Activated CD4-positive, alpha-beta T cell treated with anti-CD3 and anti-CD28 coated beads, Interleukin-2, amount 10 ng/mL, durations not matched to agents 24 days and 14 days (primary cell): ENCODE measurements around the gene CEP19. TPM values are rescaled to one million over a fixed set of nuclear protein-coding genes. Genes with fewer than 3 reads are reported as not detected.
"Not testable (repeated sequence)": the region's sequence is repeated elsewhere in the genome, so short reads cannot be mapped to it uniquely, and the experiment has no call there.

Experiments used
- DNase-seq: peaks from one replicate; pipeline ENCODE4 v3.0.0; 2022
- H3K27ac Mint-ChIP-seq: one replicate; pipeline ENCODE4 v1.8.0; 2022; ENCODE audit warnings: mild to moderate bottlenecking, mixed read lengths
- H3K27me3 Mint-ChIP-seq: one replicate; pipeline ENCODE4 v1.8.0; 2022; ENCODE audit warnings: mixed read lengths
- H3K36me3 Mint-ChIP-seq: one replicate; pipeline ENCODE4 v1.8.0; 2022; ENCODE audit warnings: low read depth, mild to moderate bottlenecking, mixed read lengths
- H3K4me1 Mint-ChIP-seq: one replicate; pipeline ENCODE4 v1.8.0; 2021; ENCODE audit warnings: mixed read lengths
- H3K4me3 Mint-ChIP-seq: one replicate; pipeline ENCODE4 v1.8.0; 2022; ENCODE audit warnings: mild to moderate bottlenecking, moderate library complexity, mixed read lengths
- H3K9me3 Mint-ChIP-seq: one replicate; pipeline ENCODE4 v1.8.0; 2021; ENCODE audit warnings: mixed read lengths
- intact Hi-C: fragments of 100-400 bp; cut with micrococcal nuclease; formaldehyde crosslinking; loops from one replicate; pipeline ENCODE4 v1.15.1; 2023
- total RNA-seq: library from RNA; stranded (reverse); gene quantifications from 2 replicates; pipeline ENCODE4 v1.2.3, GENCODE V29; 2022

The CEP19 gene
- total RNA-seq, 1 donor from 2014 or later: 3.9 TPM

DNA sequence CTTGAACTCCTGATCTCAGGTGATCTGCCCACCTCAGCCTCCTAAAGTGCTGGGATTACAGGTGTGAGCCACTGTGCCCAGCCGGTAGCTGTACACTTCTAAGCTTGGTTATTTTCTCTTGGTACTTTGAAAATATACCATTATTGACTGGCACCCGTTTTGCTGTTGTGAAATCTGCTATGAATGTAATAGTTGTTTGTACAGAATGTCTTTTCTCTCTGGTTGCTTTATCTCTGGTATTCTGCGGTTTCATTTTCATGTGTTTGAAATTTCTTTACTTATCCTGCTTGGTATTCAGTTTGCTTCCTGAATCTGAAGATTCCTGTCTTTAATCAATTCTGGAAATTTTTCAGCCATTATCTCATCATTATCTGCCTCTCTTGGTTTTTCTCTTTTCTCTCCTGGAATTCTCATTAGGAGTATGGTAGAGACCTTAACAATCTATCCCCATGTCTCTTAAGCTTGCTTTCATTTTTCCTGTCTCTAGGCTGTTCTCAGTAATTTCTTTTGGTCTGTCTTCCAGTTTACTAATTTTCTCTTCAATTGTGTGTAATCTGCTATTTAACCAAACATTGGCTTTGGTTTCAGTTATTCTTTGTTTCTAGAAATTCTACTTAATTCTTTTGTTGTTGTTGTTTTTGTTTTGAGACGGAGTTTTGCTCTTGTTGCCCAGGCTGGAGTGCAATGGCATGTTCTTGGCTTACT is 24.8 kb upstream of the CEP19 start:
- Mint-ChIP-seq H3K4me1 (peaks cover 15% of the 10 kb centered on the region), H3K36me3 (peaks cover 41% of the 10 kb centered on the region), H3K27me3 (no peaks in the 10 kb centered on the region), H3K9me3 (no peaks in the 10 kb centered on the region), H3K27ac (peak overlapping the region; percentile 6), H3K4me3 (no peak overlapping the region)
- DNase-seq: peak; percentile 45
- intact Hi-C loops: no loop called here

DNA sequence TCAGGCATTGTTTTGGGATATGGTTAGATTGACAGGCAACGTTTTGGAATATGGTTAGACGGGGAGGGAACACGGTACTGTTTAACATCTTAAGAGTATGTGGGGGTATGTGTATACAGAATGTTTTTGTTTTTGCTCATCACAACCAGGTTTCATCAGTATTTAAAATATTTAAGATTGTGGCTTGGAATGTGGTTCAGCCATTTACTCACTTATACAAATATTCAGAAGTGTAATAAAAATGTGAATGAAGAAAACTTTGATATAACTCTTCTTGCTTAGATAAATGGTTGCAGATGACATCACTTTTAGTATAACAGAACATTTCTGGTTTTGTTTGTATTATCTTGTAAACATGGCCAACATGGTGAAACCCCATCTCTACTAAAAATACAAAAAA is 23.7 kb upstream of the CEP19 start:
- H3K4me3 Mint-ChIP-seq: no peak overlapping the region
- H3K27ac Mint-ChIP-seq: no peak overlapping the region
- peaks cover 7% of the 10 kb centered on the region for H3K4me1 Mint-ChIP-seq
- DNase-seq: no peak
- H3K36me3 Mint-ChIP-seq: peaks cover 44% of the 10 kb centered on the region
- no peaks in the 10 kb centered on the region for H3K27me3 Mint-ChIP-seq
- intact Hi-C loops: no loop called here
- H3K9me3 Mint-ChIP-seq: no peaks in the 10 kb centered on the region

DNA sequence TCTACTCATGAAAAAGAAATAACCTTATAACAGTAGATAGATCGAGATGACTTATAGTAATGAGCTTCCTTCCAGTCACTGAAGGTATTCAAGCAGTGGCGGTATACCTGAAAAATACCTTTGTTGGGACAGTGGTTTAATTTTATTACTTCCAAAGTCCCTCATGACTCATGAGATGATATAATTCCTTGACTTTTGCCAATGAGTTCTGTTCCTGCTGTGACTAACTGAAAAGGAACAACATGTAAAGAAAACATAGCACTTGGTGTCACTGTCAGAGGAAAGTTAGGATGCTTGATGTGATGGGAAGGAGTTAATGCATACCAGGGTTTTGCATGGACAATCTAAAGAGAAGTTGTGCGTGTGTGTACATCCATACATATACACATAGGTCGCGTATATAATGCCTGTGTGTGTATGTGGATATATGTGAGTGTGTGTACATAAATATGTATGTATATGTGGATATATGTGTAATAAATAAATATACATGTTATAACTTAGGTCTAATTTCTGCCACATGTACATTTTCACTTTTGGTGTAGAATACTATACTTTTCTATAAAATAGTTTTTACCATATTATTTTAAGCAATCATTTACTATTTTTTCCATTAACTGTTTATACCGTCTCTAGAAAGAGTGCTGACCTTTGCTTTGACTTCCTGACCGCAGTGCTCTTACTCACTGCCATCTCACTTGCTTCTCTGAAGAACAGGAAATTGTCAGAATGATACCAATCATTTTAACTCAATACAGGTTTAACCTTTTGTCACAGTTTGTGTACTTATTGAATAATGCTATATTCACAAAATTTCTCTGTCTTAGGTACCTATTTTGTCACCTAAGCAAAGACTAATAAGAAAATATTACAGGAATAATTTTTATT is 15.0 kb upstream of the CEP19 start:
- Mint-ChIP-seq H3K4me3 (peak overlapping the region; percentile 39), H3K27ac (peak overlapping the region; percentile 79), H3K36me3 (peaks cover 56% of the 10 kb centered on the region), H3K27me3 (no peaks in the 10 kb centered on the region), H3K4me1 (peaks cover 25% of the 10 kb centered on the region), H3K9me3 (no peaks in the 10 kb centered on the region)
- intact Hi-C loops: loop anchor here (1.0 to 10.0 kb wide), 3 partner anchors 13 to 452 kb away; no protein-coding TSS in a partner anchor
- DNase-seq: peak; percentile 67

DNA sequence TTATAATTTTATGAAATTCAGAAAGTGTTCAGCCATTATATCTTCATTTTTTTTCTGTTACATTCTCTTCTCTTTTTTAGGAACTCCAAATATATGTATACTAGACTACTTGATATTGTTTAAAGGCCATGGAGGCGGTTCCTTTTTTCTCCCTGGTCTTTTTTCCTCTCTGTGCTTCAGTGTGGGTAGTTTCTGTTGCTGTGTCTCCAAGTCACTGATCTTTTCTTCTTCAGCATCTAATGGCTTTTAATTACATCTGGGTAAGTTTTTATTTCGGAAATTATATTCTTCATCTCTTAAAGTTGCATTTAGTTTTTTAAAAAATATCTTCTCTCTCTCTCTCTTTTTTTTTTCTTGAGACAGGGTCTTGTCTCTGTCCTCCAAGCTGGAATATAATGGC is 9.0 kb upstream of the CEP19 start:
- intact Hi-C loops: loop anchor here (10.0 kb wide), 1 partner anchor 446 kb away; no protein-coding TSS in a partner anchor
- H3K36me3 Mint-ChIP-seq: peaks cover 62% of the 10 kb centered on the region

DNA sequence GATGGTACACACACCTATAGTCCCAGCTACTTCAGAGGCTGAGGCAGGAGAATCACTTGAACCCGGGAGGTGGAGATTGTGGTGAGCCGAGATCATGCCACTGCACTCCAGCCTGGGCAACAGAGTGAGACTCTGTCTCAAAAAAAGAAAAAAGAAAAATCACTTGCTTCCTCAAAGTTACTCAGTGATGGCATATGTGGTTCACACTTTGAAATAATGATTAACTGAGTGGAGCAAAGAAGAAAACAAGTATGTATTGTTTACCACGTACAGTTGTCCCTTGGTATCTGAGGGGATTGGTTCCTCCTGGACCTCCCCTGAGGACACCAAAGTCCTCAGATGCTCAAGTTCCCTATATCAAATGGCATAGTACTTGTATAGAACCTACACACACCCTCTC is 5.1 kb upstream of the CEP19 start:
- H3K27me3 Mint-ChIP-seq, intact Hi-C loops, H3K27ac Mint-ChIP-seq, H3K9me3 Mint-ChIP-seq, DNase-seq, H3K4me3 Mint-ChIP-seq: not testable (repeated sequence)
- Mint-ChIP-seq H3K4me1 (peaks cover 25% of the 10 kb centered on the region), H3K36me3 (peaks cover 43% of the 10 kb centered on the region)

More for the DNA sequence above, 9.0 kb upstream of the CEP19 start:
- H3K9me3 Mint-ChIP-seq: peaks cover 6% of the 10 kb centered on the region
- H3K27ac Mint-ChIP-seq: no peak overlapping the region
- no peak for DNase-seq
- H3K27me3 Mint-ChIP-seq: no peaks in the 10 kb centered on the region
- no peak overlapping the region for H3K4me3 Mint-ChIP-seq
- H3K4me1 Mint-ChIP-seq: peaks cover 18% of the 10 kb centered on the region

DNA sequence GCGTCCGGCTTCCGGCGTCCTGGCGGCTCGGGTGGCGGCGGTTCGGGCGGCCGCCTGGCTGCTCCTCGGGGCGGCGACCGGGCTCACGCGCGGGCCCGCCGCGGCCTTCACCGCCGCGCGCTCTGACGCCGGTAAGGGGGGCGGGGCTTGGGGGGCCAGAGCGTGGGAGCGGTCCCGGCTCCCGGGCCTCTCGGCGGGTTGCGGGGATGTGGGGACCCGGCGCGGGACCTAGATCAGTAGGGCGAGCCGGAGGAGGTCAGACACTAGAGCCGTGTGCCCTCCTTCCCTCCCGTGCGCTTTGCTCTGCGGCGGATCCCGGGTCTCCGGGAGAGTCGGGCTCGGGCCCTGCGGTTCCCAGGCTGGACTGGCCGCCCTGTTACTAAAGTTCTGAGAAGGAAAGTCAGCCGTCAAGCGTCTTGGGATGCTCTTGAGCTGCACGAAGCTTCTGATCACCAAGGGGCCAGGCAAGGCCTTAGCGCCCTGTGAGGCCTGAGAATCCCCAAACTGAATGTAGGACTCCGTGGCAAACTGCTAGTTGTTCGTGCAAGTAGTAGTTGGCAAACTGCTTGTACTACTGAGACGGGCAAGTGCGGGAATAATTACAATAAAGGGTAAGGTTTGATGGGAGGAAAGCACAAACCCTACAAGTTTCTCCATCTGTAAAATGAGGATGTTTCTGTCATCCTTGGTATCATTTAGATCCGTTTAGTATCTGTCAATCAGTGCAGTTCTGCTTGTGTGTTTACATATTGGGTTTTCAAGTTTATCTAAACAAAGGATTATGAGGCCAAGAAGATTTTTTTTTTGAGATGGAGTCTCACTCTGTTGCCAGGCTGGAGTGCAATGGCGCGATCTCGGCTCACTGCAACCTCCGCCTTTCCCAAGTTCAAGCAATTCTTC is 714 bp upstream of the CEP19 start:
- Mint-ChIP-seq H3K4me1 (peaks cover 37% of the 10 kb centered on the region), H3K36me3 (peaks cover 11% of the 10 kb centered on the region), H3K27ac (peak overlapping the region; percentile 88), H3K9me3 (no peaks in the 10 kb centered on the region), H3K27me3 (no peaks in the 10 kb centered on the region), H3K4me3 (peak overlapping the region; percentile 88)
- intact Hi-C loops: loop anchor here (1.0 to 5.0 kb wide), 7 partner anchors 27 to 257 kb away; partner anchors contain the start of genes NCBP2, PAK2 and RNF168
- no peak for DNase-seq

DNA sequence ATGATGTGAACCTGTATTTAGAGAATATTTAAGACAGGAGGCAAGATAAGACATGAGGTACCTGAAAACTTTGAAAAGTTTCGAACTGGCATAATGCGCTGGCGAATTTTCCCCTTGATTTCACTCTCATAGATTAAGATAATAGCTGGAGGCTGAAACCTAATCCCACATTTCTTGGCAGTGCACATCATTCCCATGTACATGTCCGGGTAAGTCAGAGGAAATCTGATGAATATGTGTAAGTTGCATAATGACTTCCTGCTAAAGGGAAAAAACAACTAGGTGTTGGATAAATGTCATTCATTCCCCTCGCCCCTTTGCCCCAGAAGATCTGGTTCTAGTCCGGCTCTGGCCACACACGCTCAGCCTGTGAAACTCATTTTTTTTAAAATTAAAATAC is 3.6 kb downstream of the CEP19 start:
- Mint-ChIP-seq H3K9me3 (no peaks in the 10 kb centered on the region), H3K36me3 (peaks cover 5% of the 10 kb centered on the region), H3K27me3 (no peaks in the 10 kb centered on the region), H3K4me1 (peaks cover 20% of the 10 kb centered on the region), H3K27ac (no peak overlapping the region), H3K4me3 (no peak overlapping the region)
- intact Hi-C loops: no loop called here
- no peak for DNase-seq

DNA sequence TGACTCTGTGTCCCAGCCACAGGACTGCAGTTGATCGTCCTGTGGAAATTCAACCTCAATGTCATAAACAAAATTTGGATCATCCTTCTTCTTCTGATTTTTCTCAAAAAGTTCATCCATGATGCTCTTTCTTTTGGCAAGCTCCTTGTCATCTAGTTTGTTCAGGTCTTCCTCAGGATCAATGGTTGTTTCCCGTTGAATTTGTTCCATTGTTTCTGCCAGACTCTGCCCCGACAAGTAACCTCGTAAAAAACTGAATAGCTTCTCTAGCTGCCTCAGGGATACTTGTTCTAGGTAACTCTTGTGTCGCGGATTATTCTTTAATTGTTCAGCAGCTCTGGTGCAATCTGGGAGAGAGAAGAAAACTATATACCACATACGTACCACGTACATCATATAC is 4.5 kb downstream of the CEP19 start:
- Mint-ChIP-seq H3K9me3 (no peaks in the 10 kb centered on the region), H3K4me3 (no peak overlapping the region), H3K36me3 (no peaks in the 10 kb centered on the region), H3K27ac (no peak overlapping the region), H3K27me3 (peaks cover 2% of the 10 kb centered on the region), H3K4me1 (peaks cover 16% of the 10 kb centered on the region)
- intact Hi-C loops: no loop called here
- no peak for DNase-seq

DNA sequence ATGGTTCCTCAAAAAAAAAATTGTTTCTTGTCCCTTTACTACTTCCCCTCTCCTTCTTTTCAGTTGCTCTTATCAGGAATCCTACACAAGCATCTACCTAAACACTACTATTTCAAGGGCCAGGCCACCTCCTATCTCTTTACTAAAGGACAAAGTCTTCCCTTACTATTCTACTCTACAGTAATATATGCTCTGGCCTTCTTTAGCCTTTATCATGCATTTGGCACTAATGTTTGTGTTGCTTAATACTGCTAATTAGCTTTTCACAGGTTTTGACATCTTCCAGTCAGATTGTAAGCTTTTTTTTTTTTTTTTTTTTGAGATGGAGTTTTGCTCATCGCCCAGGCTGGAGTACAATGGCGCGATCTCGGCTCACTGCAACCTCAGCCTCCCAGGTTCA is 5.3 kb downstream of the CEP19 start:
- H3K9me3 Mint-ChIP-seq: no peaks in the 10 kb centered on the region
- H3K4me1 Mint-ChIP-seq: peaks cover 14% of the 10 kb centered on the region
- no peak overlapping the region for H3K4me3 Mint-ChIP-seq
- peaks cover 2% of the 10 kb centered on the region for H3K27me3 Mint-ChIP-seq
- no peak overlapping the region for H3K27ac Mint-ChIP-seq
- H3K36me3 Mint-ChIP-seq: no peaks in the 10 kb centered on the region
- no peak for DNase-seq
- intact Hi-C loops: no loop called here

DNA sequence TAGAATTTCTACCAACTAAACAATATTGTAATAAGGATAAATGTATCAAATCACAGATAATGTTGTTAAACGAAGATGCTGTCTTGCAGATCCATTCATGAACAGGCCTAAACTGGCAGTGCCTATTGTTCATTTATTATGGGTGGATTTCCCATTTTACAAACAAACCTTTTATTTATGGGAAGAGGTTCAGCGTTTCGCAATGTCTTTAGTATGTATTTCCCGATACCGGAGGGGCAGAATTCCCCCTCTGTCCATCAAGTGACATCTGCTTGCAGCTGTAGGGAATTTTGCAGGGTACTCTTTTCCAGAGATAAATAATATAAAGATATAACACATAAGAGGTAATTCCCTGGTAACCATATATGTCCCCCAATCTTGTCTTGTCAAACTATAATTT is 5.7 kb downstream of the CEP19 start:
- no peak overlapping the region for H3K27ac Mint-ChIP-seq
- peaks cover 2% of the 10 kb centered on the region for H3K27me3 Mint-ChIP-seq
- no peaks in the 10 kb centered on the region for H3K36me3 Mint-ChIP-seq
- H3K9me3 Mint-ChIP-seq: no peaks in the 10 kb centered on the region
- H3K4me1 Mint-ChIP-seq: peaks cover 10% of the 10 kb centered on the region
- intact Hi-C loops: no loop called here
- DNase-seq: no peak
- no peak overlapping the region for H3K4me3 Mint-ChIP-seq

DNA sequence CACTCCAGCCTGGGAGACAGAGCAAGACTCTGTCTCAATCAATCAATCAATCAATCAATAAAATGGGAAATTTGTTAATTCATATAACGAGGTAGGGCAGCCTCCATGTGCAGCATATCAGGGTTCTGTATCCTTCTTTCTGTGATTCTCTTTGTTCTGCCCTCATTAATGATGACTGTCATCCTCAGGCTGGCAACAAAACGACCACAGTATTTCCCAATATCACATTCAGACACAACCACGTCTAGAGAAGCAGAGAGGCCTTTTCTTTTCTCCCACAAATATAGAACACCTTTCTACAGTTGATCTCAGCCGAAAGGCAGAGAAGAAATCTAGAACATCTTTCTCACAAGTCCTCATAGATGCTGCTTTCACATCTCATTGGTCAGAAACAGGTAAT is 11.2 kb downstream of the CEP19 start:
- Mint-ChIP-seq H3K27ac (no peak overlapping the region), H3K27me3 (peaks cover 3% of the 10 kb centered on the region), H3K9me3 (no peaks in the 10 kb centered on the region), H3K4me1 (peaks cover 3% of the 10 kb centered on the region), H3K36me3 (no peaks in the 10 kb centered on the region), H3K4me3 (no peak overlapping the region)
- no peak for DNase-seq
- intact Hi-C loops: no loop called here

DNA sequence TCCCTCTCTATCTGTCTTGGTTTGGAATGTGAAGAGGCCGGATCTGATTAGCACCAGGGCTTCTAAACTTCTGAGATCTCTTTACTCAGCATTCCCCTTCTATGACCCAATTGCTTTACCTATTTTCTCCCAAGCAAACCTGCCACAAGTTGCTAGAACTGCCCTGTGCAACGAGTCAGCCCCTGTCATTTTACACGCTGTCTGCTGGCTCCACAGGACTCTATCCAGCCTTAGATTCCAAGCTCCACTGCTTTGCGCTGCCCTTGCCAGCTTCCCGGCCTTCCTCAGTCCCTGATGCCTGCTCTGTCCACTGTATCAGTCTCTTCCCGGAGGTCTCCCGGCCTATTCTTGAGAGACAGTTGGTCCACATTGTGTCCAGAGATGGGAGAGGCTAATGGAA is 12.3 kb downstream of the CEP19 start:
- H3K36me3 Mint-ChIP-seq: peaks cover 2% of the 10 kb centered on the region
- DNase-seq: no peak
- intact Hi-C loops: no loop called here
- peaks cover 6% of the 10 kb centered on the region for H3K27me3 Mint-ChIP-seq
- H3K9me3 Mint-ChIP-seq: peaks cover 4% of the 10 kb centered on the region
- H3K27ac Mint-ChIP-seq: no peak overlapping the region
- H3K4me3 Mint-ChIP-seq: no peak overlapping the region
- peaks cover 9% of the 10 kb centered on the region for H3K4me1 Mint-ChIP-seq

DNA sequence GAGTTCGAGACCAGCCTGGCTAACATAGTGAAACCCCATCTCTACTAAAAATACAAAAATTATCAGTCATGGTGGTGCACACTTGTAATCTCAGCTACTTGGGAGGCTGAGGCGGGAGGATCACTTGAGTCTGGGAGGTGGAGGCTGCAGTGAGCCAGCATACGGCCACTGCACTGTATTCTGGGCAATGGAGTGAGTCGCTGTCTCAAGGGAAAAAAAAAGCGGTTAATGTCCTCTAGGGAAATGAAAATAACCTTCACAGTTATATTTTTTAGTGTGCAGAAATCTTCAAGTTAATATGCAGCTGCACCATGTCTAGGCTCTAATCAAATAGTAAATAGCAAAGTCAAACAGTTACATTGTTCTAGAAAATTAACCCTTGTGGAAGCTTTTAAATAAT is 14.8 kb downstream of the CEP19 start:
- H3K9me3 Mint-ChIP-seq: peaks cover 4% of the 10 kb centered on the region
- DNase-seq: no peak
- intact Hi-C loops: loop anchor here (2.0 kb wide), 1 partner anchor 14 kb away; no protein-coding TSS in a partner anchor
- peaks cover 17% of the 10 kb centered on the region for H3K4me1 Mint-ChIP-seq
- H3K36me3 Mint-ChIP-seq: peaks cover 4% of the 10 kb centered on the region
- no peak overlapping the region for H3K4me3 Mint-ChIP-seq
- no peak overlapping the region for H3K27ac Mint-ChIP-seq
- peaks cover 5% of the 10 kb centered on the region for H3K27me3 Mint-ChIP-seq
